Activated CD4-positive, alpha-beta T cell treated with anti-CD3 and anti-CD28 coated beads for 36 hours (primary cell): ENCODE measurements around the gene TFAP2A. TPM values are rescaled to one million over a fixed set of nuclear protein-coding genes. Genes with fewer than 3 reads are reported as not detected.

ENCODE experiments used
- ATAC-seq: fragments of 200-7000 bp; cut with Tn5 transposase; one replicate; pipeline ENCODE4 v1.10.0; 2021; ENCODE audit warnings: mild to moderate bottlenecking, moderate library complexity
- CTCF ChIA-PET: fragments of 350-600 bp; sonication (Branson Sonifier 250); formaldehyde crosslinking; loops from one replicate; lab custom pipeline; 2021; ENCODE audit warnings: antibody characterized with exemption; lab: Charles Lee
- POLR2A ChIA-PET: fragments of 350-600 bp; sonication (Branson Sonifier 250); formaldehyde crosslinking; loops from one replicate; lab custom pipeline; 2021; ENCODE audit warnings: antibody characterized with exemption, inconsistent platforms; lab: Charles Lee
- DNase-seq: peaks from one replicate; pipeline ENCODE4 v3.0.0-alpha.2; 2020
- H3K27ac Mint-ChIP-seq: one replicate; pipeline ENCODE4 v1.8.0; 2021; ENCODE audit warnings: mixed read lengths
- H3K27me3 Mint-ChIP-seq: one replicate; pipeline ENCODE4 v1.8.0; 2021; ENCODE audit warnings: mixed read lengths
- H3K36me3 Mint-ChIP-seq: one replicate; pipeline ENCODE4 v1.8.0; 2021; ENCODE audit warnings: low read depth, mixed read lengths
- H3K4me1 Mint-ChIP-seq: one replicate; pipeline ENCODE4 v1.8.0; 2021; ENCODE audit warnings: mixed read lengths
- H3K4me3 Mint-ChIP-seq: one replicate; pipeline ENCODE4 v1.8.0; 2021; ENCODE audit warnings: mild to moderate bottlenecking, moderate library complexity, mixed read lengths
- H3K9me3 Mint-ChIP-seq: one replicate; pipeline ENCODE4 v1.8.0; 2021; ENCODE audit warnings: low read depth, mixed read lengths
- intact Hi-C, 2 experiments: fragments of 100-400 bp; cut with DNase I in 1 of 2; cut with micrococcal nuclease in 1 of 2; formaldehyde crosslinking; loops; one replicate each; pipeline versions ENCODE4 v1.14.2 to v1.15.1; 2022 to 2024; cut with DNase I, micrococcal nuclease
- microRNA-seq: library from miRNA; unstranded; fragments of <30 nt; microRNA quantifications from one replicate; pipeline ENCODE4 v1.2.0, GENCODE V29; 2021; ENCODE audit warnings: borderline replicate concordance
- total RNA-seq, 2 experiments: library from RNA; stranded (reverse); gene quantifications; one replicate each; pipeline ENCODE4 v1.2.3, GENCODE V29; 2021

Gene TFAP2A
- total RNA-seq, 2 experiments from 2014 or later, result 0.23 to 0.26 TPM

DNA sequence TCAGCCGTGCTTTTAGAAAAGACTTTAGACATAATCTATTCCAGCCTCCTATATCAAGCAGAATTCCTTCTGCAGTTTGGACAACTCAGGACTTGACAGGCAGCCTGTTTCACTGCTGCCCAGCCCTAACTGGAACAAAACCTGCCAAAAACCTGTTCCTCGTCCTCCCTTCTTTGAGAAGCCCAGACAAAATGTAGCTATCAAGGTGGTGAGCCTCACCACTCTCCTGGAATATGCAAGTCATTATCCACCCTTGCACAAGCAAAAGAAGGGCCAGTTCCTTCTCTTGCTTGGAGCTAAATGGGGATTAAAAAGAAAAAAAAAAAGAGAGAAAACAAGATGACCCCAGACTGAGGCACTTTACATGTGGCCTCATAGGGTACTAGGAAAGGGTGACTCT, 64.2 kb downstream of the TFAP2A start:
- ATAC-seq, result no peak
- DNase-seq, result no peak
- Mint-ChIP-seq H3K27me3 (peaks cover 14% of the 10 kb centered on the region), H3K9me3 (no peaks in the 10 kb centered on the region), H3K36me3 (no peaks in the 10 kb centered on the region), H3K4me3 (no peak overlapping the region), H3K4me1 (no peaks in the 10 kb centered on the region), H3K27ac (no peak overlapping the region)
- intact Hi-C loops, result no loop called here
- ChIA-PET POLR2A (no interaction called here), CTCF (no interaction called here)

DNA sequence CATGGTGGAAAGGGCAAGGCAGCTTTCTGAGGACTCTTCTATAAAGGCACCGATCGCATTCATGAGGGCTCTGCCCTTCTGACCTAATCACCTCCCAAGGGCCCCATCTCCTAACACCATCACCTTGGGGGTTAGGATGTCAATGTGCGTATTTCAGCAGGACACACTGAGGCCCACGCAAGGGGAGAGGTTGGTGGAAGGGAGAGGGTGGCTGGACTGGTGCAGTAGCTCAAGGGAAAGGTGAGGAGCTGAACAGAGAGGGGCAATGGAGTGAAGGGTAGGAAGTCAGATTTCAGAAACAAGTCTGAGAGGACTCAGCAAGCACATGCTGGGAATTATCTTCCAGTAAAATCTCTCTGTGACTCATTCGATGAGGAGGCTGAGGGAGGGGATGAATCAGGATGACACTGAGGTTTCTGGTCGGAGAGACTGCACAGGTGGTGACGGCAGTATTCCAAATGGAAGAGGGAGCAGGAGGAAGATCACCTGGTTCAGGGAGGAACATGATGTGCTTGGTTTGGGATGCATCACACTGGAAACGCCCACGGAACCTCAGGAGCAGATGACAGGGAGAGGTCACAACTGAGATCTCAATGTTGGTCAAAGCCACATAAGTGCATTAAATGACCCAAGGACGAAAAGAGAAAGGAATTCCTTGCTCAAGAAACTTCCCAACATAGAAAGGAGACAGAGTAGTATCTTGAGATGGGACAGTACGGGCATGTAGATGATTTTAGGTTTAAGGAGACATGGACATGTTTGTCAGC, 67.1 kb downstream of the TFAP2A start:
- Mint-ChIP-seq H3K27ac (no peak overlapping the region), H3K4me3 (no peak overlapping the region), H3K9me3 (no peaks in the 10 kb centered on the region), H3K27me3 (peaks cover 9% of the 10 kb centered on the region), H3K36me3 (no peaks in the 10 kb centered on the region), H3K4me1 (no peaks in the 10 kb centered on the region)
- ATAC-seq (no peak), DNase-seq (no peak)
- intact Hi-C loops, result no loop called here
- POLR2A ChIA-PET, result no interaction called here
- CTCF ChIA-PET, result no interaction called here

Small RNA genes within 50 kb of the gene (microRNA-seq; reads per million reads assigned to microRNA genes)
- gene MIR5689, result not detected

Other genes starting within 250 kb of the TFAP2A start
- gene GCNT2, start 106.3 kb upstream of the TFAP2A start, total RNA-seq, result 1 to 10 TPM; 1.6 to 2.2 TPM